Endothelial cell of umbilical vein (primary cell): Measurements from ENCODE around the gene USH2A. TPM values are rescaled to one million over a fixed set of nuclear protein-coding genes. Genes with fewer than 3 reads are reported as not detected.

ENCODE experiments used
- BruUV-seq: library from RNA; stranded (reverse); fragments of 400-500 nt; replicated peaks from 2 replicates; lab custom pipeline; 2021; lab: Mats Ljungman, UMichigan
- CTCF ChIA-PET: fragments of 300-600, 350-600 bp; sonication (Branson Sonifier 250); formaldehyde crosslinking; loops from one replicate; lab custom pipeline; 2021; ENCODE audit warnings: antibody characterized with exemption, inconsistent platforms; lab: Charles Lee
- POLR2A ChIA-PET: fragments of 300-600, 350-600 bp; sonication (Branson Sonifier 250); formaldehyde crosslinking; loops from one replicate; lab custom pipeline; 2021; ENCODE audit warnings: antibody characterized with exemption, inconsistent platforms; lab: Charles Lee
- DNase-seq: peaks from one replicate; pipeline ENCODE4 v3.0.0-alpha.2; 2011; ENCODE audit warnings: low read depth, low spot score
- FAIRE-seq: peaks from 2 replicates; lab custom pipeline; 2011; peaks lifted over from hg19 to GRCh38; lab: Jason Lieb, UNC
- H2AFZ ChIP-seq: 2 replicates; pipeline ENCODE4 v1.6.0; 2012; ENCODE audit warnings: low read depth, low read length, control low read depth, inconsistent platforms
- H3K27ac ChIP-seq: 2 replicates; pipeline ENCODE4 v1.5.1; 2011; ENCODE audit warnings: low read depth, mild to moderate bottlenecking, control low read depth, low read length, moderate library complexity; ENCODE audit not compliant: insufficient read depth
- H3K27me3 ChIP-seq, 2 experiments: 2 replicates each; pipeline versions ENCODE4 v1.6.0 to v1.6.1; 2011; ENCODE audit warnings: low read length in 2 of 2, mixed read lengths in 1 of 2; ENCODE audit not compliant: control insufficient read depth in 2 of 2, insufficient read depth in 2 of 2
- H3K36me3 ChIP-seq, 2 experiments: 2 replicates in 1 of 2; 3 replicates in 1 of 2; pipeline ENCODE4 v1.5.1; 2011; ENCODE audit warnings: low read length in 2 of 2, mild to moderate bottlenecking in 1 of 2, moderate library complexity in 1 of 2; ENCODE audit not compliant: control insufficient read depth in 2 of 2, insufficient read depth in 2 of 2; ENCODE audit errors: extremely low read depth in 1 of 2
- H3K4me1 ChIP-seq: 3 replicates; pipeline ENCODE4 v1.5.1; 2011; ENCODE audit warnings: mild to moderate bottlenecking, low read length; ENCODE audit not compliant: control insufficient read depth, insufficient read depth; ENCODE audit errors: extremely low read depth
- H3K4me2 ChIP-seq: 2 replicates; pipeline ENCODE4 v1.6.1; 2011; ENCODE audit warnings: low read length, control low read depth, mixed read lengths; ENCODE audit not compliant: insufficient read depth
- H3K4me3 ChIP-seq, 3 experiments: fragments of 200-600 bp in 1 of 3; sonication (generic), shearing (Covaris generic) in 1 of 3; replicated peaks in 1 of 3; 2 replicates each; pipeline ENCODE4 v1.5.1; 2011 to 2016; ENCODE audit warnings: control low read depth in 3 of 3, low read length in 3 of 3, mild to moderate bottlenecking in 2 of 3, inconsistent platforms in 1 of 3, low read depth in 1 of 3, moderate library complexity in 1 of 3; ENCODE audit not compliant: insufficient read depth in 1 of 3
- H3K79me2 ChIP-seq: 2 replicates; pipeline ENCODE4 v1.6.0; 2012; ENCODE audit warnings: low read length, inconsistent platforms; ENCODE audit not compliant: control insufficient read depth, insufficient read depth
- H3K9ac ChIP-seq: replicated peaks from 2 replicates; pipeline ENCODE3; 2011; ENCODE audit warnings: low read length, control low read depth; ENCODE audit not compliant: insufficient read depth; ENCODE audit errors: extremely low read depth
- H3K9me1 ChIP-seq: replicated peaks from 3 replicates; pipeline ENCODE4 v1.6.0; 2011; ENCODE audit warnings: mild to moderate bottlenecking, low read length; ENCODE audit not compliant: control insufficient read depth, insufficient read depth; ENCODE audit errors: extremely low read depth
- H3K9me3 ChIP-seq: replicated peaks from 2 replicates; pipeline ENCODE4 v1.5.1; 2012; ENCODE audit warnings: low read length, inconsistent platforms; ENCODE audit not compliant: control insufficient read depth, insufficient read depth
- H4K20me1 ChIP-seq: replicated peaks from 2 replicates; pipeline ENCODE3; 2011; ENCODE audit warnings: mild to moderate bottlenecking, low read length; ENCODE audit not compliant: control insufficient read depth, insufficient read depth; ENCODE audit errors: extremely low read depth
- EZH2 ChIP-seq: IDR thresholded peaks from 2 replicates; pipeline ENCODE4 v1.6.1; 2012; ENCODE audit warnings: borderline replicate concordance, low read depth, mild to moderate bottlenecking, moderate library complexity, low read length, inconsistent platforms; ENCODE audit not compliant: severe bottlenecking
- FOS ChIP-seq: IDR thresholded peaks from 2 replicates; pipeline ENCODE4 v1.6.1; 2011; ENCODE audit warnings: mild to moderate bottlenecking, low read length, moderate library complexity, borderline replicate concordance; ENCODE audit not compliant: insufficient read depth
- GATA2 ChIP-seq: IDR thresholded peaks from 2 replicates; pipeline ENCODE4 v1.7.0; 2011; ENCODE audit warnings: low read depth, mild to moderate bottlenecking, moderate library complexity, mixed read lengths, low read length; ENCODE audit not compliant: insufficient read length, insufficient read depth
- JUN ChIP-seq: IDR thresholded peaks from 2 replicates; pipeline ENCODE4 v1.6.1; 2011; ENCODE audit warnings: borderline replicate concordance, low read depth; ENCODE audit not compliant: insufficient read length, insufficient read depth
- MYC ChIP-seq: IDR thresholded peaks from one replicate; pipeline ENCODE4 v1.6.1; 2011; ENCODE audit warnings: mild to moderate bottlenecking, low read depth, low read length
- POLR2A ChIP-seq: IDR thresholded peaks from 2 replicates; pipeline ENCODE4 v1.6.1; 2012; ENCODE audit warnings: low read depth, mild to moderate bottlenecking, control low read depth, low read length
- POLR2AphosphoS5 ChIP-seq: IDR thresholded peaks from 2 replicates; pipeline ENCODE4 v1.6.1; 2012; ENCODE audit warnings: low read depth, mild to moderate bottlenecking, control low read depth, low read length, moderate library complexity; ENCODE audit not compliant: insufficient read depth
- dilution Hi-C: fragments of 300-500 bp; cut with MboI; formaldehyde crosslinking; loops from one replicate; pipeline ENCODE4 v1.15.0; 2019; ENCODE audit warnings: low sequenced_read_pairs; ENCODE audit not compliant: extremely low pct_ligation_motif_present
- intact Hi-C: fragments of 100-400 bp; cut with micrococcal nuclease; formaldehyde crosslinking; loops from one replicate; pipeline ENCODE4 v1.10.0; 2022
- polyA plus RNA-seq, 4 experiments: library from polyadenylated mRNA; depleted of rRNA in 3 of 4; stranded (reverse) in 3 of 4; unstranded in 1 of 4; fragments of >200 nt; gene quantifications; 2 replicates each; pipeline versions ENCODE4 v1.2.1 to v1.2.3, GENCODE V29; 2011 to 2012; ENCODE audit warnings: missing spikeins in 1 of 4
- total RNA-seq: library from RNA; stranded (reverse); gene quantifications from 2 replicates; pipeline ENCODE4 v1.2.3, GENCODE V29; 2021
- TF ChIP-seq, protein P1 (sequence below), 2 donors: IDR thresholded peaks; 1 replicate in 1 of 2; 2 replicates in 1 of 2; pipeline ENCODE4 v1.5.1; 2011; ENCODE audit warnings: low read length in 2 of 2, mild to moderate bottlenecking in 2 of 2, moderate library complexity in 2 of 2, control low read depth in 1 of 2, inconsistent platforms in 1 of 2, low read depth in 1 of 2; ENCODE audit not compliant: insufficient read depth in 1 of 2; ENCODE audit errors: extremely low read depth in 1 of 2
- TF ChIP-seq, protein P2 (sequence below): IDR thresholded peaks from 2 replicates; pipeline ENCODE4 v1.6.1; 2011; ENCODE audit not compliant: insufficient read depth, insufficient read length

Gene USH2A
- total and polyA plus RNA-seq, 2 donors (not counting 3 experiments of a cell fraction or from before 2014, with no cell fraction given) = not detected

- intact Hi-C loops = no loop called here
- H3K4me1 ChIP-seq = no peaks in the 10 kb centered on the region
- no peaks in the 10 kb centered on the region for H4K20me1 ChIP-seq
- POLR2A ChIA-PET = no interaction called here
- DNase-seq = no peak
- no peak for TF ChIP-seq POLR2AphosphoS5
- TF ChIP-seq, protein P1, sequence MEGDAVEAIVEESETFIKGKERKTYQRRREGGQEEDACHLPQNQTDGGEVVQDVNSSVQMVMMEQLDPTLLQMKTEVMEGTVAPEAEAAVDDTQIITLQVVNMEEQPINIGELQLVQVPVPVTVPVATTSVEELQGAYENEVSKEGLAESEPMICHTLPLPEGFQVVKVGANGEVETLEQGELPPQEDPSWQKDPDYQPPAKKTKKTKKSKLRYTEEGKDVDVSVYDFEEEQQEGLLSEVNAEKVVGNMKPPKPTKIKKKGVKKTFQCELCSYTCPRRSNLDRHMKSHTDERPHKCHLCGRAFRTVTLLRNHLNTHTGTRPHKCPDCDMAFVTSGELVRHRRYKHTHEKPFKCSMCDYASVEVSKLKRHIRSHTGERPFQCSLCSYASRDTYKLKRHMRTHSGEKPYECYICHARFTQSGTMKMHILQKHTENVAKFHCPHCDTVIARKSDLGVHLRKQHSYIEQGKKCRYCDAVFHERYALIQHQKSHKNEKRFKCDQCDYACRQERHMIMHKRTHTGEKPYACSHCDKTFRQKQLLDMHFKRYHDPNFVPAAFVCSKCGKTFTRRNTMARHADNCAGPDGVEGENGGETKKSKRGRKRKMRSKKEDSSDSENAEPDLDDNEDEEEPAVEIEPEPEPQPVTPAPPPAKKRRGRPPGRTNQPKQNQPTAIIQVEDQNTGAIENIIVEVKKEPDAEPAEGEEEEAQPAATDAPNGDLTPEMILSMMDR (IDR thresholded peaks at IDR 0.05; ENCODE audit: extremely low read depth in 1 of 2, insufficient read depth in 1 of 2, low read depth in 1 of 2, low read length in 2 of 2) = no peak
- TF ChIP-seq, protein P2, sequence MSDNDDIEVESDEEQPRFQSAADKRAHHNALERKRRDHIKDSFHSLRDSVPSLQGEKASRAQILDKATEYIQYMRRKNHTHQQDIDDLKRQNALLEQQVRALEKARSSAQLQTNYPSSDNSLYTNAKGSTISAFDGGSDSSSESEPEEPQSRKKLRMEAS = no peak
- TF ChIP-seq FOS = no peak
- TF ChIP-seq JUN = no peak
- no peak for TF ChIP-seq POLR2A
- no peak for TF ChIP-seq EZH2
- TF ChIP-seq GATA2 = no peak
- no peak for TF ChIP-seq MYC
- CTCF ChIA-PET = no interaction called here
- no peak overlapping the region for H3K9ac ChIP-seq
- H3K27ac ChIP-seq = no peak overlapping the region
- no peaks in the 10 kb centered on the region for H3K9me1 ChIP-seq
- no peak overlapping the region for H3K4me3 ChIP-seq
- no peak for FAIRE-seq
- peaks cover 4% of the 10 kb centered on the region for H3K9me3 ChIP-seq
- H3K36me3 ChIP-seq = no peaks in the 10 kb centered on the region
- no peaks in the 10 kb centered on the region for H3K27me3 ChIP-seq
- BruUV-seq = no TSS peak
- dilution Hi-C loops = no loop called here
- no peak overlapping the region for H3K4me2 ChIP-seq
- no peak overlapping the region for H2AFZ ChIP-seq
- H3K79me2 ChIP-seq = no peaks in the 10 kb centered on the region
Measured at GRCh38 chr1:215824245-215824644, 599.0 kb downstream of the USH2A start.
